Right renal cortex interstitium (tissue), 3 donors: Measurements from ENCODE around the gene STEAP1B. TPM values are rescaled to one million over a fixed set of nuclear protein-coding genes. Genes with fewer than 3 reads are reported as not detected.
"Not testable (repeated sequence)": the region's sequence is repeated elsewhere in the genome, so short reads cannot be mapped to it uniquely, and the experiment has no call there.

ENCODE experiments used
- DNase-seq, 3 donors: peaks; one replicate each; pipeline ENCODE4 v3.0.0-alpha.2; 2013; ENCODE audit warnings: low read depth in 3 of 3, low spot score in 2 of 3
- polyA plus RNA-seq, 3 donors: library from polyadenylated mRNA; unstranded; fragments of 120-200 nt; gene quantifications; one replicate each; pipeline ENCODE4 v1.2.1, GENCODE V29; 2013; ENCODE audit not compliant: insufficient read length in 3 of 3

STEAP1B gene
- polyA plus RNA-seq, 3 donors: 1.4 to 2.0 (median 1.9) TPM

GRCh38 chr7:22460363-22460988 is 39.5 kb downstream of the STEAP1B start:
- no peak for DNase-seq

GRCh38 chr7:22457471-22457870 is 42.5 kb downstream of the STEAP1B start:
- no peak for DNase-seq

- no peak for DNase-seq
These were observed 45.5 kb downstream of the STEAP1B start for GRCh38 chr7:22454446-22454845.

GRCh38 chr7:22452960-22453558 is 46.9 kb downstream of the STEAP1B start:
- DNase-seq: no peak

- DNase-seq: peak in 2 of 3 donors; percentile 54 to 68
These were observed 47.6 kb downstream of the STEAP1B start for GRCh38 chr7:22452142-22452959.

GRCh38 chr7:22450013-22450412 is 50.0 kb downstream of the STEAP1B start:
- not testable (repeated sequence) for DNase-seq

GRCh38 chr7:22447762-22448161 is 52.2 kb downstream of the STEAP1B start:
- no peak for DNase-seq

GRCh38 chr7:22447008-22447407 is 53.0 kb downstream of the STEAP1B start:
- no peak for DNase-seq

GRCh38 chr7:22445853-22446252 is 54.1 kb downstream of the STEAP1B start:
- no peak for DNase-seq

GRCh38 chr7:22445140-22445743 is 54.7 kb downstream of the STEAP1B start:
- peak; percentile 54 to 66 (median 59) for DNase-seq

GRCh38 chr7:22444181-22444971 is 55.6 kb downstream of the STEAP1B start:
- peak in 1 of 3 donors; percentile 60 for DNase-seq

GRCh38 chr7:22443370-22444180 is 56.4 kb downstream of the STEAP1B start:
- DNase-seq: no peak

GRCh38 chr7:22442882-22443369 is 57.1 kb downstream of the STEAP1B start:
- no peak for DNase-seq

- no peak for DNase-seq
These were observed 57.7 kb downstream of the STEAP1B start for GRCh38 chr7:22442187-22442881.

GRCh38 chr7:22441157-22441556 is 58.8 kb downstream of the STEAP1B start:
- no peak for DNase-seq

GRCh38 chr7:22438994-22439393 is 61.0 kb downstream of the STEAP1B start:
- DNase-seq: no peak

- not testable (repeated sequence) for DNase-seq
These were observed 63.4 kb downstream of the STEAP1B start for GRCh38 chr7:22436552-22436951.

GRCh38 chr7:22435720-22436119 is 64.3 kb downstream of the STEAP1B start:
- DNase-seq: no peak

- no peak for DNase-seq
These were observed 64.9 kb downstream of the STEAP1B start for GRCh38 chr7:22435105-22435504.
